T47D (cell line): Measurements from ENCODE around the gene PTPN6.
A peak's percentile ranks its signal among the peaks of the same experiment; 100 is the strongest.

Experiments used
- DNase-seq, 2 experiments: peaks; one replicate each; pipeline versions ENCODE4 v3.0.0 to v3.0.0-alpha.2; 2011 to 2012; ENCODE audit warnings: low read depth in 1 of 2, low spot score in 1 of 2
- JUND ChIP-seq: IDR thresholded peaks from 2 replicates; pipeline ENCODE4 v1.6.1; 2012; ENCODE audit warnings: low read depth
- in situ Hi-C: cut with HindIII; loops from 2 replicates; pipeline ENCODE4 v1.10.0; 2016; ENCODE audit warnings: low sequenced_read_pairs, low pct_unique_long_range_greater_than_20kb

PTPN6 gene

GRCh38 chr12:6938353-6939190 lies 12.6 kb upstream of the PTPN6 start:
- in situ Hi-C loops, result no loop called here
- no peak for DNase-seq
- no peak for TF ChIP-seq JUND

DNA sequence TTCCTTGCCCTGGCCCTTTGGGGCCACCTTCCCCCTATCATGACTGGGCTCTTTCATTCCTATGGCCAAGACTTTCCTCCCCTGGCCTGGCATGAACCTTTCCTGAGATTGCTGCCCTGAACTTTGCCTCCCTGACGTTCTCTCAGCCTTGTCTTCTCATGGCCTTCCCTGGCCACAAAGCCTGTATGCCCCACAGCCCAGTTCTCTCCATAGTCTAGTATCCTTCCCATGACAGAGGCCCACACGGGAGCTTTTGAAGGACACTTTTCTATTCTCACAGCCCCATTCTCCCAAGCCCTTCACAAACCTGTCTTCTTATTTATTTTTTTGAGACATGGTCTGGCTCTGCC lies 12.0 kb upstream of the PTPN6 start:
- in situ Hi-C loops, result no loop called here
- TF ChIP-seq JUND, result no peak
- DNase-seq, result no peak

DNA sequence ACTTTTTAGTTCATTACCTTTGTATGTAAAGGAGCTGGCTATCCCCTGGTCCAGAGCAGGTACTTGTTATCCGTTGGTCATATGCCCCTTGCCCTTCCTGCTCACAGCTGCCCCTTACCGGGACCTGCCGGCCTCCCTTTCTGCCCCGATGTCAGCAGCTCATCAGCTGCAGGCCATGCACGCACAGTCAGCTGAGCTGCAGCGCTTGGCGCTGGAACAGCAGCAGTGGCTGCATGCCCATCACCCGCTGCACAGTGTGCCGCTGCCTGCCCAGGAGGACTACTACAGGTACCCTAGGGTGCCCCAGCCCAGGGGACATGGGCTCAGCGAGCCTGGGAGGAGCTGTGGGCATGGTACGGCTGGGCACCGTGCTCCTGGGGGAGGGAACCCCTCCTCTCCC lies 9.9 kb upstream of the PTPN6 start:
- in situ Hi-C loops, result no loop called here
- no peak for TF ChIP-seq JUND
- no peak for DNase-seq

DNA sequence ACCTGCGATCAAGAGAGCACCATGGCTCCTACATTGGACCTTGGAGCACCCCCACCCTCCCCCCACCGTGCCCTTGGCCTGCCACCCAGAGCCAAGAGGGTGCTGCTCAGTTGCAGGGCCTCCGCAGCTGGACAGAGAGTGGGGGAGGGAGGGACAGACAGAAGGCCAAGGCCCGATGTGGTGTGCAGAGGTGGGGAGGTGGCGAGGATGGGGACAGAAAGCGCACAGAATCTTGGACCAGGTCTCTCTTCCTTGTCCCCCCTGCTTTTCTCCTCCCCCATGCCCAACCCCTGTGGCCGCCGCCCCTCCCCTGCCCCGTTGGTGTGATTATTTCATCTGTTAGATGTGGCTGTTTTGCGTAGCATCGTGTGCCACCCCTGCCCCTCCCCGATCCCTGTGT lies 9.4 kb upstream of the PTPN6 start:
- in situ Hi-C loops, result no loop called here
- DNase-seq, result no peak
- TF ChIP-seq JUND, result no peak

DNA sequence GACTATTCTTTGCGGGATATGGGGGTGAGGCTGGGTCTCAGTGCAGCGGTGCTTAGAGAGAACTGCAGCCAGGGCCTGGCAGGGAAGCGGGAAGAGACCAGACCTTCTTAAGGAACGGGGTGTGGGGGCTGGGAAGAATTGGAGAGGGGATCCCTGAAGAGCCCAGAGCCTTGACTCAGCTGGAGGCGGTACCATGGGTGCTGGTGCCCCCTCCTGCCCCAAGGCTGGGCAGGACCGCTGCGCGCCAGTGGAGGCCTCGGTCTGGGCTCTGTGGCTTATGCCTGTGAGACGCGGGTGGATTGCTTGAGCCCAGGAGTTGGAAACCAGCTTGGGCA lies 8.9 kb upstream of the PTPN6 start:
- no peak for TF ChIP-seq JUND
- in situ Hi-C loops, result no loop called here
- no peak for DNase-seq

GRCh38 chr12:6943389-6943721 lies 7.8 kb upstream of the PTPN6 start:
- DNase-seq, result peak; percentile 73 to 85
- in situ Hi-C loops, result no loop called here
- no peak for TF ChIP-seq JUND

- peak; percentile 45; the same call in 1 of the 2 replicates for TF ChIP-seq JUND
- DNase-seq, result peak in 1 of 2 experiments; percentile 84
- in situ Hi-C loops, result no loop called here
Measured at GRCh38 chr12:6943722-6944380, 7.3 kb upstream of the PTPN6 start, which contains the start of the genes C12orf57 and RNU7-1. Gene C12orf57, plus strand, starts transcription at chr12:6944022. Its CDS starts 100 bp downstream, at chr12:6944122. Gene RNU7-1, plus strand, starts transcription at chr12:6943816.

GRCh38 chr12:6944381-6945186 lies 6.6 kb upstream of the PTPN6 start:
- in situ Hi-C loops, result no loop called here
- TF ChIP-seq JUND, result no peak
- DNase-seq, result peak in 1 of 2 experiments; percentile 86

GRCh38 chr12:6945613-6946012 lies 5.5 kb upstream of the PTPN6 start:
- in situ Hi-C loops, result no loop called here
- DNase-seq, result no peak
- TF ChIP-seq JUND, result no peak

DNA sequence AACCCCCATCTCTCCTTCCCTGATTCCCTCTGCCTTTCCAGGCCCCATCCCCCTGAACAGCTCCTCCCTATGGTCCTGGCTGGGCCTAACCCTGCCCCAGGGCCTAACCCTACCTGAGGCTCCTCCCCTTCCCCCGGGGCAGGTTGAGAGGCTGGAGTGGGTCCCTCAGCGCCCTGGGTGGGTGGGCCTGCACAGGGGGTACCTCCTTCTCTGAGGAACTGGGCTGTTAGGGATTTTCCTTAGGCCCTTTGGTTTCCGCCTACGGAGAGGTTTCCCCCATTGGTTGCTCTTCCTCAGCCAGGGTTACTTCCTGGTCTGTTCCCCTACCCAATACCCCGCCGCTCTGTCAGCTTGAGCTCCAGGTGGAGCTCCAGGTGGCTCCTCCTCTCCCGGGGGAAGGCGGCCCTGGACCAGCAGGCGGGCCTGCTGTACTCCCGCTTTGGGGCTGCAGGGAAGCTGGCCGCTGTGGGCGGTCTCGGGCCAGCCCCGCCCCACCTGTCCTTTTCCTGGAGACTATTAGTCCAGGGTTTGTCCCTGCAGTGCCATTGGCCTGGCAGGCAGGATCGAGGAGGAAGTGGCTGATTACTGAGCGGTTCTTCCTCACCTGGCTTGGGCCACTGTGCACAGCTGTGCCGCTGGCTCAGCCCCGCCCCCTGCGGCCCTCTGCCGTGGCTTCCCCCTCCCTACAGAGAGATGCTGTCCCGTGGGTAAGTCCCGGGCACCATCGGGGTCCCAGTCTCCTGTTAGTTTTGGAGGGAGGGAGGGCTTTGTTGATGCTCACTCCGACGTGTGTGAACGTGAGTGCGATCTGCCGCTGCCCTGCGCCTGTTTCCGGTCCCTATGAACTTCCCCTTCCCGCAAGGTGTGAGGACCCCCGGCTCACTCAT lies 4.9 kb upstream of the PTPN6 start:
- in situ Hi-C loops, result no loop called here
- no peak for TF ChIP-seq JUND
- peak; percentile 61 to 93 for DNase-seq

- in situ Hi-C loops, result no loop called here
- no peak for TF ChIP-seq JUND
Measured at GRCh38 chr12:6946920-6947374, 4.2 kb upstream of the PTPN6 start.

GRCh38 chr12:6947615-6948014 lies 3.5 kb upstream of the PTPN6 start:
- DNase-seq, result no peak
- in situ Hi-C loops, result no loop called here
- no peak for TF ChIP-seq JUND

More at GRCh38 chr12:6946920-6947374, 4.2 kb upstream of the PTPN6 start:
- DNase-seq, result no peak
